Measurements from ENCODE around the gene COL5A1.
"Not testable (repeated sequence)": the region's sequence is repeated elsewhere in the genome, so short reads cannot be mapped to it uniquely, and the experiment has no call there.

Gene COL5A1

GRCh38 chr9:134678666-134679443, 37.3 kb downstream of the COL5A1 start:
- no peak for DNase-seq (ENCODE audit: low spot score)

GRCh38 chr9:134679616-134680392, 38.2 kb downstream of the COL5A1 start:
- no peak for DNase-seq (ENCODE audit: low spot score)

GRCh38 chr9:134680393-134681060, 38.9 kb downstream of the COL5A1 start:
- no peak for DNase-seq (ENCODE audit: low spot score)

DNA sequence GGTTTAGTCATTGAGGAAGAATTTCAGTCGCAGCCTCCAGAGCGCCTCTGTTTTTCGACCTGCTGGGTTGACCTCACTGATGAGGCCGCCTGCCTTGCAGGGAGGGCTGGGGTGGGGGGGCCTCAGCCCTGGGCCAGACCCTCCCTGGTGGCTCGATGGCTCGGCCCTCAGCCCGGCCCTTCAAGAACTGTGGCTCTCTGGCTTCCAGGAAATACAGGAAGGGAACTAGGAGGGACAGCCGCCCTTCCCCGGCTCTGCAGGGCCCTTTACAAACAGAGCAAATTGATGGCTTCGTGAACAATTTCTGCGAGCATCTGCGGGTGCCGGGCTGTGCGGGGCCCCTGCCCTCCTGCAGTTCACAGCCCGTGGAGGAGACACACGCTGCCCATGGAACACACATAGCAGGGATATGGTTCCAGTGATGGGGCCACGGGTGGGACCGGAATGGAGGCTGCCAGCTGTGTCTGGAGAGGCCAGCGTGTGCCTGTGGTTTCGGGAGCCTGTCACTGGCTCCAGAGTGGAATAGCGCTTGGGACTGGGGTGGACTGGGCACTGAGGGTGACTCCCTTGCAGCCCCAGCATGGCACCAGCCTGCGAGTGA, 39.6 kb downstream of the COL5A1 start:
- peak; percentile 56 for DNase-seq (ENCODE audit: low spot score)

GRCh38 chr9:134682026-134682425, 40.4 kb downstream of the COL5A1 start:
- no peak for DNase-seq (ENCODE audit: low spot score)

GRCh38 chr9:134682651-134683364, 41.2 kb downstream of the COL5A1 start:
- DNase-seq (ENCODE audit: low spot score), result no peak

- DNase-seq (ENCODE audit: low spot score), result no peak
These were observed 42.2 kb downstream of the COL5A1 start for GRCh38 chr9:134683714-134684374.

DNA sequence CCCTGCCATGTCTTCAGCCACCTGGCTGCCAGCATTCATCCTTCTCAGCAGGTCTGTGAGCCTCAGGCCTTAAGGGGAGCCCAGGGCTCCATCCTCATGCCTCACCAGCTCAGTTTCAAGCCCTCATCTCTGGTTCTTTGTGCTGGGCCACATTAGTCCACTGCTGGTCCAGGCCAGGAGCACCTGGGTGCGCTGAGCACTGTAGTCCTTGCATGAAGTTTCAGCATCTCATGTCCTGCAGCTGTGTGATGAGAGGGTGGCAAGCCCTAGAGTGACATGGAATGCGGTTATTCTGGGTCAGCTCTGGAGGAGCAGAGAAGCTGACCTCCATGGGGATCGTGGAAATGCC, 42.7 kb downstream of the COL5A1 start:
- DNase-seq (ENCODE audit: low spot score), result no peak

GRCh38 chr9:134684941-134685340, 43.3 kb downstream of the COL5A1 start:
- not testable (repeated sequence) for DNase-seq (ENCODE audit: low spot score)

DNA sequence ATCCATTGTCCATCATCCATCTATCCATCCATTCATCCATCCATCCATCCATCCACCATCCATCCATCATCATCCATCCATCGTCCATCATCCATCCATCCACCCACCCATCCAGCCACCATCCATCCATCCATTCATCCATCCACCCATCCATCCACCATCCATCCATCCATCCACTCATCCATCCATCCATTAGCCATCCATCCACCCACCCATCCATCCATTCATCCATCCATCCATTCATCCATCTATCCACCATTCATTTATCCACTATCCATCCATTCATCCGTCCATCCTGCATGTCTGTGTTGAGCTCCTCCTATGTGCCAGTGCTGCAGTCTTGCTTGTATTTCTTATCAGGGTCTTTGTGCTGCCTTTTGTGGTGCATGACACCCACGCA, 44.2 kb downstream of the COL5A1 start:
- DNase-seq (ENCODE audit: low spot score), result no peak

DNA sequence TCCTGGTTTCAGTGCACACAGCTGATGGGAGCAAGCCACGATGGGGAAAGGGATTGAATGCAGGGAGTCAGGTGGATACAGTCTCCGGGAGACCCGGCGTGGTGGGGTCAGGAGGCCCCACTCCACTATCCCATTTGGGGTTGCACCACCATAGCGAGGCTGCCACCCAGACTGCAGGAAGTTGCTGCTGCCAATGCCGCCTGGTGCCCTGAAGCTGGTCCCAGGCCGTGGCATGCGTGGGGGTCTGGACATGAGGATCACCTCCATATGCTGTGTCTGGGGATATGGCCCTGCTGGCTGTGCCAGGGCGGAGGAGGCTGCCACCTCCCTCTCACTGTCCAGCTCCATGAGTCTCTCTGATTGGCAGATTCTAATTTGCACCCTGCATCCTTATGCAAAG, 45.3 kb downstream of the COL5A1 start:
- no peak for DNase-seq (ENCODE audit: low spot score)

GRCh38 chr9:134687556-134687955, 46.0 kb downstream of the COL5A1 start:
- no peak for DNase-seq (ENCODE audit: low spot score)

DNA sequence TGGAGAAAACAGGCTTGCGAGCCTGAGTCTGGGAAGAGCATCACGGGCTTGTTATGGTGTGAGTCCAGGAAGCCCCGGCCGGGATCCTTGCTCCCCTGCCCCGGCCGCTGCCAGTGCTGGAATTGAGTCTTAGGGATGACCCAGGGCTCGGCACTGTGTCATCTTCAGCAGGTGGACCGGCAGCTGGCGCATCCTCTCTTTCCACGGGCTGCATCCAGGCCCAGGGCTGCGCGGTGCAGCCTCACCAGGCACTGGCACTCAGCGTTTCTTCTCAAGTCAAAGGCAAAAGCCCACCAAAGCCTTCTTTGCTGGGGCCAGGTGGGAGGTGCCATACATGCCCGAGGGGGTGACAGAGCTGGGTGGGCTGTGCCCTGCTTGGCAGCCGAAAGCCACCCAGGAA, 46.6 kb downstream of the COL5A1 start:
- DNase-seq (ENCODE audit: low spot score), result no peak

GRCh38 chr9:134688661-134689320, 47.2 kb downstream of the COL5A1 start:
- DNase-seq (ENCODE audit: low spot score), result no peak

DNA sequence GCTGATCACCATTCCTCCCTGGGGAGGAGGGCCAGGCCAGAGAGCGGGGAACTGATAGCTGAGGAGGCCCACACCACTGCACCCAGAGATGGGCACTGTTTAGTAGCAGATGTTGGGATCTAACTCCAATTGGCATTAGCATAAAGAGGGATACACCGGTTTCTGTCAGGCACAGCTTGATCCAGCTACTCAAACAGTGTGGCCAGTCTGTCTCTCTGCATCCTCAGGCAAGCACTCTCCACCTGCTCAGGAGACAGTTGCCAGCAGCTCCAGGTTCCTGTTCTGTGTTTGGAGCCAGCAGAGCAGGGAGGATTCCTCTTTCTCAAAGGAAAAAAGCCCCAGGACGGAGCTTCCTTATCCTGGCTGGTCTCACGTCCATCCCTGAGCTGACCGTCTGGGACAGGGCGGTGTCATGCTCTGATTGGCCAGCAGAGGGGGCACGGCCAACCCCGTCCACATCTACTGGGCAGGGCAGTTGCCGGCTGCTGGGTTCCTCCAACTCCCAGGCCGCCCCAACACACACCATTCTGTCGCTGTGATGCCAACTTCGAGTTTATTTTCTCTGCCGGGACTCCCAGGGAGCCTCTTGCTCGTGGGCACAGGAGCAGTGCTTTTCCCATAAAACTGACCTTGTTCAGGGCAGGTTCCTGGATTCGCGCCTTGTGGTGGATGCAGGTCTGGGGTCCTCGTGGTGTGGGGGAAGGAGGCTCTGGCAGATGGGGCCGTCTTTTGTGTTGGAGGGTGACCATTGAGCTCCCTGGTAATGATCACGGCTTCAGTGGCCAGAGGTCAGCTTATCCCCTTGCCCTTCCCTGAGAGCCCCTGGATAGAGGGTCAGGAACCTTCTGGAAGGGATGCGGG, 47.9 kb downstream of the COL5A1 start:
- DNase-seq (ENCODE audit: low spot score), result peak; percentile 92

DNA sequence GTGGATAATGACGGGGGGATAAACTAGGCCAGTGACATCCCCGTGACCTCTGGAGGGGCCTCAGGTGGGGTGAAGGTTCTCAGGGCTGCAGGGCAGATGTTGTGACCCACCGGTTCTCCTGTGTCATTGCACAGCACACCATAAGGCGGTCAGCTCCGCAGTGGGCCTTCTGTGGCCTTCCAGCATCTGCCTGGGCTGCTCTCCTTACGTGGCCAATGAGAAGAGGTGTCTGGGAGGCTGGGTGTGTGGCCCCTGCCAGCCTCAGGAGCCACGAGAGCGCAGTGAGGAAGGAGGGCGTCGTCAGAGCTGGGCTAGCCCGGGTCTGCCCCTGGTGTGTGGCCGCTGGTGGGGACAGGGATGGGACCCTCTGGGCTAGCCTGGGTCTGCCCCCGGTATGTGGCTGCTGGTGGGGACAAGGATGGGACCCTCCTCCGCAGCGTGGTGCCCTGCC, 48.7 kb downstream of the COL5A1 start:
- no peak for DNase-seq (ENCODE audit: low spot score)

DNA sequence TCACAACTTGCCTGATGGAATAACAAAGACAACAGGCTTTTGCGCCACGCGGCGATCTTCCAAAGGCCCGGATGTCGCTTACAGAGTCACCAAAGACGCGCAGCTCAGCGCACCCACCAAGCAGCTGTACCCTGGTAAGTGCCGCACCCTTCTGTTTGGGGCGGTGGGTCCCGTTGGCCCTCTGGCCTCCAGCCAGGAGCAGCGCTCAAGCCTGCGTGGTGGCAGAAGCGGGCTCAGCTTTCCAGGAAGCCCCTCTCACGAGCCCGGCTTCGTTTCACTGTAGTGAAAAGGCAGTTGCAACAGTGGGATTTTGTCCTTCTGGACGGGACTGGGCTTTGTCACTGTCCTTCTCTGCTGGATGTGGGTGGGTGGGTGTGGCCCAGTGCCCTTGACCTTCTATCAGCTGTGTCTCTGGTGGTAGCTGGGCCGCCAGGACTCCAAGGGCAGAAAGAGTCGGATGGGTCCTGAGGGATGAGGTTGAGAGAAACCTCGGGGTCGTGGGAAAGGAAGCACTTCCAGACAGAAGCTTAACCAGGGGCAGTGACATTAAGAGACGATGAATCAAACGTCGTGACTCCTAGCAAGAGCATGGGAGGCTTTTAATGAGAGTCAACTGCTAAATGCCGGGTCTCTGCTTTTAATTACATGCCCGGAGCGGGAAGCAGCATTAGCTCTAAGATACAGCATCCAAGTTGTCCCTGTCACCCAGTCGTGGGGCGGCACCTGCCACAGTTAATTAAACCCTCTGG, 49.5 kb downstream of the COL5A1 start:
- DNase-seq (ENCODE audit: low spot score), result peak; percentile 46

GRCh38 chr9:134691695-134692572, 50.3 kb downstream of the COL5A1 start:
- DNase-seq (ENCODE audit: low spot score), result no peak

All from AG20443 (cell line).